Measurements from ENCODE around the gene FKBP7.

Gene FKBP7

DNA sequence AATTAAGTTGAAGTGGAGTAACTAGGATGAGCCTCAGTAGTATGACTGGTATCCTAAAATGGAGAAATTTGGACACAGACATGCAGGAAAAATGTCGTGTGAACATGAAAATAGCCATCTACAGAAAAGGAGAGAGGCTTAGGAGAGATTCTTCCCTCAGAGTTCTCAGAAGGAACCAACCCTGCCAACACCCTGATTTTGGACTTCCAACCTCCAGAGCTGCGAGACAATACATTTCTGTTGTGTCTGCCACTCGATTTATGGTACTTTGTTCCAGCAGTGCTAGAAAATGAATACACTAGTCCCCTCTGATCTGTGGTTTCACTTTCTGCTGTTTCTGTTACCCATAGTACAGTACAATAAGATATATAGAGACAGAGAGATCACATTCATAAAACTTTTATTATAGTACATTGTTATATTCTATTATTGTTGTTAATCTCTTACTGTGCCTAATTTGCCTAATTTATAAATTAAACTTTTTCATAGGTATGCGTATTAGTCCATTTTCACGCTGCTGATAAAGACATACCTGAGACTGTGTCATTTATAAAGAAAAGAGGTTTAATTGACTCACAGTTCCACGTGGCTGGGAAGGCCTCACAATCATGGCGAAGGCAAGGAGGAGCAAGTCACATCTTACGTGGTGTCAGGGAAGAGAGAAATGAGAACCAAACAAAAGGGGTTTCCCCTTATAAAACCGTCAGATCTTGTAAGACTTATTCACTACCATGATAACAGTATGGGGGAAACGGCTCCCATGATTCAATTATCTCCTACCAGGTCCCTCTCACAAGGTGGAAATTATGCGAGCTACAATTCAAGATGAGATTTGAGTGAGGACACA, 43.1 kb upstream of the FKBP7 start:
- no peak for DNase-seq (ENCODE audit: low read depth)
- H3K4me3 ChIP-seq (ENCODE audit: low read length): no peak overlapping the region
- TF ChIP-seq, protein P1, sequence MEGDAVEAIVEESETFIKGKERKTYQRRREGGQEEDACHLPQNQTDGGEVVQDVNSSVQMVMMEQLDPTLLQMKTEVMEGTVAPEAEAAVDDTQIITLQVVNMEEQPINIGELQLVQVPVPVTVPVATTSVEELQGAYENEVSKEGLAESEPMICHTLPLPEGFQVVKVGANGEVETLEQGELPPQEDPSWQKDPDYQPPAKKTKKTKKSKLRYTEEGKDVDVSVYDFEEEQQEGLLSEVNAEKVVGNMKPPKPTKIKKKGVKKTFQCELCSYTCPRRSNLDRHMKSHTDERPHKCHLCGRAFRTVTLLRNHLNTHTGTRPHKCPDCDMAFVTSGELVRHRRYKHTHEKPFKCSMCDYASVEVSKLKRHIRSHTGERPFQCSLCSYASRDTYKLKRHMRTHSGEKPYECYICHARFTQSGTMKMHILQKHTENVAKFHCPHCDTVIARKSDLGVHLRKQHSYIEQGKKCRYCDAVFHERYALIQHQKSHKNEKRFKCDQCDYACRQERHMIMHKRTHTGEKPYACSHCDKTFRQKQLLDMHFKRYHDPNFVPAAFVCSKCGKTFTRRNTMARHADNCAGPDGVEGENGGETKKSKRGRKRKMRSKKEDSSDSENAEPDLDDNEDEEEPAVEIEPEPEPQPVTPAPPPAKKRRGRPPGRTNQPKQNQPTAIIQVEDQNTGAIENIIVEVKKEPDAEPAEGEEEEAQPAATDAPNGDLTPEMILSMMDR (IDR thresholded peaks at IDR 0.05; ENCODE audit: insufficient read depth, low read depth, low read length, missing control alignments): no peak

DNA sequence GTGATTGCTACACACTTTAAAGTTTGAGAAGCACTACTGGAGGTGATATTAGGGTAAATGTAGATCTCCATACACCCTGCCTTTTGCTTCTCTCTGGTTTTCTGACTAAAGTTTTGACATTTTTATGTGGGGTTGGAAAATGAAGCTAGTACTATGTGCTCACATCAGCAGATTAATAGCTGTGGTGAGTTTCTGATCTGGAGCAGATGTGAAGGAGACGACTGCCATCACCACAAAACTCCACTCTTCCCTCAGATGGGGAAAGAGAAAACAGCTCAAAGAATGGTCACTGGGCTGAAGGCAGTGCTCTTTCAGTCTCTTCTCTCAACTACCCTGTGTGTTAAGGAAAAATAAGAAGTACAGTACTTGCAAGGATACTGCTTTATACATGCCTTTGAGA, 39.1 kb upstream of the FKBP7 start:
- no peak for DNase-seq (ENCODE audit: low read depth)
- TF ChIP-seq, protein P1 (IDR thresholded peaks at IDR 0.05; ENCODE audit: insufficient read depth, low read depth, low read length, missing control alignments): no peak
- H3K4me3 ChIP-seq (ENCODE audit: low read length): no peak overlapping the region

DNA sequence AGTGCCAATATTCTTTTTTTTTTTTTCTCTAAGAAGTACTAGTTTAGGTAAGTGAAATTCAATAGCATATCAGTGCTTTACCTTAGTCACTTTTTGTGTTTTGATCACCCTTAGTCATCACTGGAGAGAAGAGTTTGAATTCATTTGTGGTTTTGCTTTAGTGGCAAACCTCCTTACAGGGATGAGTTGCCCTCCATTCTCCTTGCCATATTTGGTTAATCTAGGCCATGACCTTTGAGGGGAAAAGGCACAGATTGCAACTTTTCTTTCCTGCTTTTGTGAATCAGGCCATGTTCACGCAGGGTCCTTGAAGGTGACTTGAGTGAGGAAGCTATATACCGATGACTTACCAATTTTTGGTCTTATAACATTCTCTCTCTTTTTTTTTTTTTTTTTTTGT, 36.3 kb upstream of the FKBP7 start:
- peak; percentile 76 for DNase-seq (ENCODE audit: low read depth)
- TF ChIP-seq, protein P1 (IDR thresholded peaks at IDR 0.05; ENCODE audit: insufficient read depth, low read depth, low read length, missing control alignments): no peak
- H3K4me3 ChIP-seq (ENCODE audit: low read length): no peak overlapping the region

DNA sequence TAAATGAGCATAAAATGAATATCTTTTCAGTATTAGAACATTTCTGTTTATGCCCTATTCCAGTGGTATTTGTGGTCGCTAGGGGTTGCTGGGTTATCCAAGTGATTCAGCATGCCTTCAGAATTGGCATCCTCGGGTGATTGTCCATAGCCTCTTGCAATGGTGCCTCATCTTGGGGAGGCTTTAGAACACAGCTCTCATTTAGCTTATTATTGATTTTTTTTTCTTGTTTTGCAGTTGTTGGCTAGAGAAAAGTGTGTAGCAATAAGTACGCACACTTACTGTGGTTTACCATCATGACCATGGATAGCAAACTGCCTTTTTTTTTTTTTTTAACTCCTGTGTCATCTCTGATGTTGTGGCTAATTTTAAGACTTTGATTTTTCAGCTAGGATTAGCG, 35.5 kb upstream of the FKBP7 start:
- TF ChIP-seq, protein P1 (IDR thresholded peaks at IDR 0.05; ENCODE audit: insufficient read depth, low read depth, low read length, missing control alignments): no peak
- no peak overlapping the region for H3K4me3 ChIP-seq (ENCODE audit: low read length)
- DNase-seq (ENCODE audit: low read depth): no peak

DNA sequence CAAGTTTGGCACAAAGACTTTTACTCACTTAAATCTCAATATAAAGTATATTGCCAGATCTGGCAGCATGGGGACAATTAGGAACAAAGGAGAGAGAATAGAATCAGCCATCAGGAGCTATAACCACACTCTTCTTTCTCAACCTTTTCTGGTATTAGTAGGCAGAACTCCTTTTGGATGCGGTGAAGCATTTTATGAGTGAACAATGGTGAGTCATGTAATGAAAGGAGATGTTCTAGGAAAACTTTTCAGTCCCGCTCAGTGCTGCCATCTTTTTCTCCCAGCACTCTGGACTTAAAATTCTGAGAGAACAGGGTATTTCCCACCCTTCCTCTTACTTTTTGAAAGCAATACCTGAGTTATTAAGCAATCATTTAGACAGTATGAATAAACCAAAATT, 34.1 kb upstream of the FKBP7 start:
- TF ChIP-seq, protein P1 (IDR thresholded peaks at IDR 0.05; ENCODE audit: insufficient read depth, low read depth, low read length, missing control alignments): no peak
- H3K4me3 ChIP-seq (ENCODE audit: low read length): no peak overlapping the region
- peak; percentile 54 for DNase-seq (ENCODE audit: low read depth)

DNA sequence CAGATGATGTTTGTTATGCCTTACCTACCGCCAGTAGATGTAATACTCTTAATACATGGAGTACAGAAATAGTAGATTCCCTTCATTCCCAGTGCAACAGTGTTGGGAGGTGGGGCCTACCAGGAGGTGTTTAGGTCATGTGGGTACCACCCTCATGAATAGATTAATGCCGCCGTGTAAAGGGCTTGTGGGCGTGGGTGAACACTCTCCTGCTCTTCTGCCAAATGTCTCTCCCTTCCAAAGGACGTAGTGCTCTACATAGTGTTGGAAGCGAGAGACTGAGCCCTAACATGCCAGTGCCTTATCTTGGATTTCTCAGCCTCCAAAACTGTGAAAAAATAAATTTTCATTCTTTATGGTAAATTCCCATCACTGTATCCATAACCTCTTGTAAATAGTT, 32.0 kb upstream of the FKBP7 start:
- TF ChIP-seq, protein P1 (IDR thresholded peaks at IDR 0.05; ENCODE audit: insufficient read depth, low read depth, low read length, missing control alignments): no peak
- no peak overlapping the region for H3K4me3 ChIP-seq (ENCODE audit: low read length)
- no peak for DNase-seq (ENCODE audit: low read depth)

DNA sequence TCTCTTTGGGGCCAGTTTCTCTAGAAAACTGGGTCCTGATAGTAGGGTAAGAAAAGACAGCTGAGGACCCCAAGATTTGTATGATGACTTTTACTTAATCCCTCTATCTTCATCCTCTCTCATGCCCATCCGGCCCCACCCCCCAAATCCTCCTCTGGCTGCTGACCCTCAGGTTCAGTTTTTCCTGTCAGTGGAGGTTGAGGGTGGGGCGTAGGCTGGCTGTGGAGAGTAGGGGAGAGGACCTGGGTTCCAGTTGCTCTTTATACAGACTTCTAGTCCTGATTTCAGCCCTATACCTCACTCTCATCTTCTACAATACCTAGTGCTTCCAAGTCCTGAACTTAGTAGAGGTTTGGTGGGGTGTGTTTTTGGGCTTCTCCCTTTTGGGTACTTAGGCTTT, 30.2 kb upstream of the FKBP7 start:
- no peak for DNase-seq (ENCODE audit: low read depth)
- TF ChIP-seq, protein P1 (IDR thresholded peaks at IDR 0.05; ENCODE audit: insufficient read depth, low read depth, low read length, missing control alignments): no peak
- H3K4me3 ChIP-seq (ENCODE audit: low read length): no peak overlapping the region
